CD4-positive, alpha-beta T cell treated with Interleukin-6 at 100 ng/mL for 8 hours (primary cell): ENCODE data around the gene GPR148.
"Not testable (repeated sequence)": the region's sequence is repeated elsewhere in the genome, so short reads cannot be mapped to it uniquely, and the experiment has no call there.

Source experiments
- DNase-seq: peaks from one replicate; pipeline ENCODE4 v3.0.0-alpha.2; 2020; ENCODE audit warnings: mixed read lengths, low spot score

The GPR148 gene, protein sequence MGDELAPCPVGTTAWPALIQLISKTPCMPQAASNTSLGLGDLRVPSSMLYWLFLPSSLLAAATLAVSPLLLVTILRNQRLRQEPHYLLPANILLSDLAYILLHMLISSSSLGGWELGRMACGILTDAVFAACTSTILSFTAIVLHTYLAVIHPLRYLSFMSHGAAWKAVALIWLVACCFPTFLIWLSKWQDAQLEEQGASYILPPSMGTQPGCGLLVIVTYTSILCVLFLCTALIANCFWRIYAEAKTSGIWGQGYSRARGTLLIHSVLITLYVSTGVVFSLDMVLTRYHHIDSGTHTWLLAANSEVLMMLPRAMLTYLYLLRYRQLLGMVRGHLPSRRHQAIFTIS

DNA sequence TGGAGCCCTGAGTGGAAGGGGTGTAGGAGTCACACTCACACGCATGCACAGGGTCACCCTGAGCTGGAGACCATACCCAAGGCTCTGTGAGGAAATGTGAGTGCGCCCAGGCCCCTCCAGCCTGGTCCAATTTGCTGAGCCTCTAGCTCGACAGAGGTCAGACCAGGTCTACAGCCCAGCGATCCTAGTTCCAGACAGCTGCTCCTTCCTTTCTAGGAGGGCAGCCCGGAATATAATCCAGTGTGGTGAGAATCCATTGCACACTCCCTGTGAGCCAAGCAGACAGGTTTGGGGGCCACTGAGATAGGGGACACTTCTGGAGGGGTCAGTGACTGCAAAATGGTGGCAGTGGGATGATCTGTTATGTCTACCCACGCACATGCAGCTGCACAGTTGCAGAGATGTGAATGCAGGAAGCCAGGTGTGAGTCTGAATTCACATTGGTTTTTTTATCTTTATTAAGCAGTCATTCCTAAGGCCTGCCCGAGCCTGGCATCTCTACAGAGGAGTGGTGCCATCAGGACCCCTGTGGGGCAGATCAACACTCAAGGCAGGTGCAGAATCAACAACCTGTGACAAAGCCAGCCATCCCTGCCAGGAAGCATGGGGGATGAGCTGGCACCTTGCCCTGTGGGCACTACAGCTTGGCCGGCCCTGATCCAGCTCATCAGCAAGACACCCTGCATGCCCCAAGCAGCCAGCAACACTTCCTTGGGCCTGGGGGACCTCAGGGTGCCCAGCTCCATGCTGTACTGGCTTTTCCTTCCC is at the start of gene GPR148:
GPR148 (plus strand) TSS at position 522 of the 768 bp plus-strand sequence; CDS start at position 604, 82 bp downstream.
- DNase-seq = no peak

DNA sequence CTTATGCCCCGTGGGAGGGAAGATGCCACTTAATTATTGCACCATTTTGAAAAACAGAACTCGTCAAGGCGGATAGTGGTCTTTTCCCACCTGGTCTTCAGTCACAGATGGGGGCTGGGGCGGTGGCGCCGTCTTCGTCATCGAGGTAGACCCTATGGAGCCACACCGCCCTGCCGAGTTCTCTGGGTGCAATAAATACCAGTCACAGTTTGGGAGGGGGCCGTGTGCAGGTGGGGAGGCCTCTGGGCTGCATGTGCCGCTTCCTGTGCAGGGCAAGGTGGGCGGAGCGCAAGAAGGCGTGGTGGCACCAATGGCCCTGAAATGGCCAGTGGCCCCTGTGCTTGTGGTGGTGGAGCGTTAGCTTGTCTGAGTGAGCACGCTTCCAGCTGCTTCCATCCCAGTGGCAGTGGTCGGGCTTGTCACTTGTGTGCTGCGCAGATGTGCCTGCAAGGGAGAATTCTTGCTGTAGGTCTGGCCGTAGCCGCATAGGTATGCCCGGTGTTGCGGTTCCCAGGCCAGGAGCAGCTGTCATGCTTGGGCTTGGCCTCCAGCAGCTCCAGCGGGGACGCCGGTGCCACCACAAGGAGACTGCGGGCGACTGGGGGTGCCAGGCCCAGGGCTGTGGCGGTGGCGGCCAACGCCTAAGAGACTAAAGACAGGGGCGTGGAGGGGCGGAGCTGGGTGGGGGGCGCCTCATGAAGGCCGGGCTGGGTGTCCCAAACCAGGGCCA is 36.7 kb upstream of the GPR148 start:
- not testable (repeated sequence) for DNase-seq

DNA sequence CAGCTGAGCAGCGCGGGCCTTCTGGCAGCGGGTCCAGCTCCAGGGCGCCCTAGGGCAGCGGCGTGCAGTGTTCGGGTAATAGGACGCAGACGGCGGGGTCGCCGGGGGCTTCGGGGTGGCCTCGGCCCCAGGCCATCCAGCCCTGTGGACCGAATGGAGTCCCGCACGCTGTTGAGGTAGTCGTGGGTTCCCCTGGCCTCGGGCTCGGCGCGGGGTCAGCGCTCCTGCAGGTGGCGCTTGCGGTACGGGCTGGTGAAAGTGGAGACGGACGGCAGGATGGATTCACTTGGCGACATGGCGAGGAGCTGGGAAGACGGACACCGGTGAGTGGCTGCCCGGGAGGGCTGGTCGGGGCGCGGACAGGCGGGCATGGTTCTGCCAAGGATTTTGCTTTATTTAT is 35.4 kb upstream of the GPR148 start:
- peak; percentile 0 for DNase-seq

DNA sequence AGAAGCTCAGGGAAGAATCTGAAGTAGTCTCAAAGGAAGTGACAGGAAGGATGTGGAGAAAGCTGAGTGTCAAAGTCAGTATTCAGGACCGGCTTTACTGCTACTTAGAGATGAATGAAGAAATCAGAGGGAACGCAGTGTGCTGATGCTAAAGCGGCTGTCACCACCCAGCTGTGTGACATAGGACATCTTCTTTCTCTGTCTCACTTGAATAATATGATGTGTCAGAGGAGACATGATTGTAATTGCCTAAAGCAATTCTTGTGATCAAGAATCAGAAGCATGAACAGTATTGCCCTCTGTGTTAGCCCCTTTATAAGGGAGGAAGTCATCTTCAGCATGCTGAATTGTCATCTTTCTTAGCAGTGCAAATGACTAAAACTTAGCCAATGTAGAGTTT is 25.6 kb upstream of the GPR148 start:
- not testable (repeated sequence) for DNase-seq

DNA sequence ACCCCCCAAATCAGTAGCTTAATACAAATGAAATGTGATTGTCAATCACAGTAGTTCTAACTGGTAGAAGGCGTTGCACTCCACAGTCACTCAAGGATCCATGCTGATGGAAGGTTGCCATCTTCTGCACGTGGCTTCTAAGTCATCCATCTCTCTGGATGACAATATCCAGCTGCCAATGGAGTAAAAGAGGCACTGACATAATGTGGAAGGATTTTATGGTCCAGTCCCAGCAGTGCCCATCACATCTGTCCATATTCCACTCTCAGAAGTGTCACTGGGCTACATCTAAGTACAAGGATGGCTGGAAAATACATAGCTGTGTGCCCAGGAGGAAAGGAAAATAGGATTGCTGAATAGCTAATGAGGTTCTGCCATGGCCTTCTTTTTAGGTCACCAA is 14.1 kb upstream of the GPR148 start:
- not testable (repeated sequence) for DNase-seq

DNA sequence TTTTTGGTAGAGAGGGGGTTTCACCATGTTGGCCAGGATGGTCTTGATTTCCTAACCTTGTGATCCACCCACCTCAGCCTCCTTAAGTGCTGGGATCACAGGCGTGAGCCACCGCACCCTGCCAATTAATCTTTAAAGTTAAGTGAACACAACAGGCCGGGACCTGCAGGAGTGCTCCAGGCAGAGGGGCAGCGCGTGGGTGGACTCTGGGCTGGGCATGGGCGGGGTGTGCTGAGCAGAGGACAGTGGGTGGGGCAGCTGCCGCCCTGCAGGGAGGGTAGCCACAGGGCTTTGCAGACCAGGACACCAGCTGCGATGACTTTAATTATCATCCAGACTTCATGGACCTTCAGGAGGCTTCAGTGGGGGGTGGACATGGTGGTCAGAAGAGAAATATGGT is 8.8 kb upstream of the GPR148 start:
- DNase-seq = no peak

DNA sequence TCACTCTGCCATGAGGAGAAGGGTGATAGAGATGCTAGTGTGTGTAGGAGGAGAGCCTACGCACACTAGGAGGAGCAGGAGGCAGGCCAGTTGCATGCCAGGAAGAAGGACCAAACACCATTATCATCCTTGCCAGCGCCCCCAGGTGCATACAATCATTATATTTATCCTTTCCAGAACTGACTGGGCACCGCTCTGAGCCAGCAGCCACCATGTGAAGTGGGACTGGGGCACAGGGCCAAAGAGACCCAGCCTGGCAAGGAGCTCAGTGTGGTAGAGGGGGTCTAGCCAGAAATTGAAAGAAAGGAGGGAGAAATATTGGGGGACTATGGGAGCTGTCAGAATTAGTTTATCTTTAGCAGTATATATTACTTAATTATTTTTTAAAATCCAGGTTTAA is 8.3 kb upstream of the GPR148 start:
- no peak for DNase-seq

DNA sequence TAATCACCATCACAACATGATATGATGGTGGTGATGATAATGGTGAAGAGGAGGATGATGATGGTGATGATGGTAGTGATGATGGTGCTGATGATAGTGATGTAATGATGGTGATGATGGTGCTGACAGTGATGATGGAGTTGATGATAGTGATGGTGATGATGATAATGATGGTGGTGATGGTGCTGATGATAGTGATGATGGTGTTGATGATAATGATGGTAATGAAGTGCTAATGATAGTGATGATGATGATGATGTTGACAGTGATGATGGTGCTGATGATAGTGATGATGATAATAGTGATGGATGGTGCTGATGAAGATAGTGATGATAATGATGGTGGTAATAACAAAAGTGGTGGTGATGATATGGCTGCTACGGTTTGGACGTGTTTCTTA is 4.4 kb upstream of the GPR148 start:
- no peak for DNase-seq

DNA sequence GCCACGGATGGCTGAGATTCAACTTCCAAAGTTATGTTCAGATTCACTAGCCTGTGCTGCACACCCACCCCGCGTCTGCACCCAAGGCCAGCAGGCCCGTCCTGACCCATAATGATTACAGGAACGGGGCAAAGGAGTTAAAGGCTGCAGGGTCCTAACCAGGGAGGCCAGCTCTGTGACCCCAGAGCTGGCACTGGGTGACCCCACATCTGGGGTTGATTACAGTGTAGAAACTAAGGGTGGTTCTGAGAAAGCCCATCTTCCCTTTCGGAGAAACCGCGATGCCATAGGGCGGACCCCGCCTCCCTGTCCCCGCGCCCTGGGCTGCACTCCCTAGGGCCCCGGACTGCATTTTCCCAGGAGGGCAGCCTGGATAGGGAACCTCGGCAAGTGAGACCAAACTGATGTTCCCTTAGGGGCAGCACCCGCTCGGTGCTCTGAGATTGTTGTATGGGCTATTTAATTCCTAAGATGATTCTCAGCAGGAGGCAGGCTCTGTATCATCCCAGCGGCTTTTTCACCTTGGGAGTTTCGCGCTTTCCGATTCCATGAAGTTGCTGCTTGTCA is 2.2 kb upstream of the GPR148 start:
- no peak for DNase-seq

DNA sequence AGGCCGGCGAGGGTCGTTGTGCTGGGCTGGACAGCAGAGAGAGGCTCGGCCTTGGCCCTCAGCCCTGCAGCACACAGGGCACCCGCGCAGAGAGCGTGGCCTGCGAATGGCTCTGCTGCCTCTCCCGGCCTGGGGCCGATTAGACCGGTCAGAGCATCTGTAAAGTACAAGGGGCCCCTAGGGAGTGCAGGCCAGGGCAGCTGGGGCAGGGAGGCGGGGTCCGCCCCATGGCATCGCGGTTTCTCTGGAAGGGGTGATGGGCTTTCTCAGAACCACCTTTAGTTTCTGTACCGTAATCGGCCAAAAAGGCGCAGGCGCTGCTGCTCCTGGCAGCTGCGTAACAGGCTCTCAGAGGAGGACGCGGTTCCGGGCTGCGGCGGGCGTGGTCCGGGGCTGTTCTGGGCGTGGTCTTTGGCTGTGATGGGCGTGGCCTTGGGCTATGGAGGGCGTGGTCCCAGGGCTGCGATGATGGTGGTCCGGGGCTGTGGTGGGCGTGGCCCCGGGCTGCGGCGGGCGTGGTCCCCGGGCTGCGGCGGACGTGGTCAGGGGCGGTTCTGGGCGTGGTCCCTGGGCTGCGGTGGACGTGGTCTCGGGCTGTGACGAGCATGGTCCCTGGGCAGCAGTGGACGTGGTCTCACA is 1.5 kb upstream of the GPR148 start:
- peak; percentile 85 for DNase-seq

DNA sequence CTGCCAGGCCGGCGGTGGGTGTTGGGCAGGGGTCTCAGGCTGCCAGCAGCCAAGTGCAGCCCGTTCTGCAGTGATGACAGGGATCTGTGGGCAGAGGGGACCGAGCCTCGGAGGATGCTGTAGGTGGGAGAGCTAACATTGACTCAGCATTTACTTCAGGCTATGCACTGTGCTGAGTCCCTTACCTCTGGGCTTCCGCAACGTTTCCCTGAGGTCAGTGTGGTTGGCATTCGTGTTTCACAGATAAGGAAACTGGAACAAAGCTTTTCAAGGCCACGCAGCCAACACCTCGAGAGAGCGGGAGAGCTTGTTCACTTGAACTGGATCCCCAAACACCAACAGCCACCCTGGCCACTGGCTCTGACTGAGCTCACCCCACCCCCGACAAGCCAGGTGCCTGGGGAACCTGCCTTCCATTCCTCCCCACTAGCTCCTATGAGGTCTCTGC is 839 bp upstream of the GPR148 start:
- DNase-seq = peak; percentile 25

DNA sequence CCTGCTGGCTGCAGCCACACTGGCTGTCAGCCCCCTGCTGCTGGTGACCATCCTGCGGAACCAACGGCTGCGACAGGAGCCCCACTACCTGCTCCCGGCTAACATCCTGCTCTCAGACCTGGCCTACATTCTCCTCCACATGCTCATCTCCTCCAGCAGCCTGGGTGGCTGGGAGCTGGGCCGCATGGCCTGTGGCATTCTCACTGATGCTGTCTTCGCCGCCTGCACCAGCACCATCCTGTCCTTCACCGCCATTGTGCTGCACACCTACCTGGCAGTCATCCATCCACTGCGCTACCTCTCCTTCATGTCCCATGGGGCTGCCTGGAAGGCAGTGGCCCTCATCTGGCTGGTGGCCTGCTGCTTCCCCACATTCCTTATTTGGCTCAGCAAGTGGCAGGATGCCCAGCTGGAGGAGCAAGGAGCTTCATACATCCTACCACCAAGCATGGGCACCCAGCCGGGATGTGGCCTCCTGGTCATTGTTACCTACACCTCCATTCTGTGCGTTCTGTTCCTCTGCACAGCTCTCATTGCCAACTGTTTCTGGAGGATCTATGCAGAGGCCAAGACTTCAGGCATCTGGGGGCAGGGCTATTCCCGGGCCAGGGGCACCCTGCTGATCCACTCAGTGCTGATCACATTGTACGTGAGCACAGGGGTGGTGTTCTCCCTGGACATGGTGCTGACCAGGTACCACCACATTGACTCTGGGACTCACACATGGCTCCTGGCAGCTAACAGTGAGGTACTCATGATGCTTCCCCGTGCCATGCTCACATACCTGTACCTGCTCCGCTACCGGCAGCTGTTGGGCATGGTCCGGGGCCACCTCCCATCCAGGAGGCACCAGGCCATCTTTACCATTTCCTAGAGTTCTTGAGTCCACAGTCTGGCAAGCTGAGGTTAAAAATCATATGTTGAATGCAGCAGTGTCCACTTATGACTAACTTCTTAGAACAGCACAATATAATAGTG is 741 bp downstream of the GPR148 start:
- DNase-seq = no peak

DNA sequence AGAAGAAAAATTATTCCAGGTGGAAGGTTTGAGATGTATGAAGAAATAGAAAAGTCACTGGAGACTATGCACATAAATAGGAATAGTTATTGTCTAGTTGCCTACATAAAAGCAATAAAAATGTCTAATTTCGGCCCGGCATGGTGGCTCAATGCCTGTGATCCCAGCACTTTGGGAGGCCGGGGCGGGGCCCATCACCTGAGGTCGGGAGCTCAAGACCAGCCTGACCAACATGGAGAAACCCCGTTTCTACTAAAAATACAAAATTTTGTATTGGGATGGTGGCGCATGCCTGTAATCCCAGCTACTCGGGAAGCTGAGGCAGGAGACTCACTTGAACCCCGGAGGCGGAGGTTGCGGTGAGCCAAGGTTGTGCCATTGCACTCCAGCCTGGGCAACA is 3.4 kb downstream of the GPR148 start:
- DNase-seq = not testable (repeated sequence)

DNA sequence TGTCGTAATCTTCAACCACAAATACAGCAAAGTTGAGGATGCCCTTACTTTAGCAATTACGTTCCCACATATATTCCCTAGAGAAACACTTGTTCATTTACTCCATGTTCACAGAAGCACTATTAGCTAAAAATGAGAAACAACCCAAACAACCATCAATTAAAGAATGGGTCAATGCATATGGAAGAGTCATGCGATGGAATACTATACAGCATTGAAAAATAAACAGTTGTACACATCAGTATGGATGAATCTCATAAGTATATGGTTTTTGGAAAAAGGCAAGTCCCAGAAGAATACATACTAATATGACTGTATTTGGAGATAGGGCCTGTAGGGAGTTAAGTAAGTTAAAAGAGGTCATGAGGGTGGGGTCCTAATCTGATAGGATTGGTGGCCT is 6.3 kb downstream of the GPR148 start:
- no peak for DNase-seq

DNA sequence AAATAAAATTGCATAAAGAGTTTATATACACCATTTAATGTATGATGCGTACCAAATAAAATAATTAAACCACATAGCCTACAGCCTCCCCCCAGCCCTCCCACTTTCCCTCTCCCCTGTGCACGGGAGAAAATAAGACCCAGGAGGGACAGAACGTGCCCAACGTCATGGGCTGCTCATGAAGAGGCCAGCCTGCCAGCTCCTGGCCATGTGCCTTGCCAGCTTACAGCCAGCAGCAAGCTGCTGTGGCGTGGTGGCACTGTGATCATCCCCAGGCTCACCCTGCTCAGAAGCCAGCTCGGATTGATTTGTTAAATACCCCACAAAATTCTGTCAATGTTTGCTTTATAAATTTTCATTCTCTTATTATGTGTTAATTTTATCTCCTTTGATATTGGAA is 7.6 kb downstream of the GPR148 start:
- no peak for DNase-seq

DNA sequence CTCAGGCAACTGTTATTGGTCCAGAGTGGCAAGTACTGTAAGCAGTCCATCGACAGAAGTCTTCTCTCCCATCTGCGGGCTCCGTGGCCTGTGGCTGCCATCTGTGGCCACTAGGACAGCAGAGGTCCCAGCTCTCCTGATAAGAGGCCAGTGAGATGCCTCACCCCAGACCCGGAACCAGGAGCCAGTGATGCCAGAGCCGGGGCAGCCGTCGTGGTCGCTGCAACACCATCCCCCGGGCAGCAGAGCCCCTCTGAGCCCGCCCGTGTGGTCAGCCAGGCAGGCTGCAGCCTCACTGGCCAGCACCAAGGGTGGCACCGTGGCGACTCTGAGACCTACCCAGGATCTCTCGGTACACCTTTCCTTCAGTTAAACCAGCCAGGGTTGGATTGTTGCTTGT is 8.7 kb downstream of the GPR148 start:
- no peak for DNase-seq

DNA sequence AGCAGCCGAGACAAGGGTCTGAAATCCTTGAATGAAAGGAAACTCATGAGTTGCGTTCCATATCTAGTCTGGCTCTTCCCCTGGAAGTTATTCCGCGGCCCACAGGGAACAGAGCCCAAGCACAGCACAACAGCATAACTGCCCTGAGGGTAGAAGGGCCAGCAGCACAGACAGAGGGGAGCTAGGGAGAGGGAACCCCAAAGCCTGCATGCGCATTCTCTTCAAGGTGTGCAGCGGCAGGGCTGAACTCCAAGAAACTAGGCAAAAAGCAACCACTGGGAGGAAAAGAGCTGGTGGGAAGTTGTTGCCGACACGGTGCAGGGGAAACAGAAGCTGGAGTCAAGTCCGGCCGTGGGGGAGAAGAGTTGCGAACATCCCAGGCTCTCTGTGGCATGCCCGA is 11.8 kb downstream of the GPR148 start:
- no peak for DNase-seq

DNA sequence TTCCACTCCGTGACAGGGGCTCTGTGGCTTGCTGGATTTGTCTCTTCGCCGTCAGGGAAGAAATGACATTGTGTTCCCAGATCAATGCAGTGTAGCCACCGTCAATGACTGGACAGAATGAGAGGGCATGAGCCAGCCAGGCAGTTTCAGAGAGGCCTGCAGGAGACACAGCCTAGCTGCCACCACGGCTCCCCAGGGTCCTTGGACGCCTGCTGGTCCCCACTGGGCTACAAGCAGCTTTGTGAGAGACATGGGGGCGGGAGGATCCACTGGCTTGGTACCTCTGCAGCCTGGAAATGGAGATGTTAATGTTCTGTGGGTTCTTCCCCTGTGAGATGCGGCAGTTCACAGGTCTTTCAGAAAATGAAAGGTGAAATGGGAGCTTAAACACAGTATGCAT is 14.4 kb downstream of the GPR148 start:
- no peak for DNase-seq

DNA sequence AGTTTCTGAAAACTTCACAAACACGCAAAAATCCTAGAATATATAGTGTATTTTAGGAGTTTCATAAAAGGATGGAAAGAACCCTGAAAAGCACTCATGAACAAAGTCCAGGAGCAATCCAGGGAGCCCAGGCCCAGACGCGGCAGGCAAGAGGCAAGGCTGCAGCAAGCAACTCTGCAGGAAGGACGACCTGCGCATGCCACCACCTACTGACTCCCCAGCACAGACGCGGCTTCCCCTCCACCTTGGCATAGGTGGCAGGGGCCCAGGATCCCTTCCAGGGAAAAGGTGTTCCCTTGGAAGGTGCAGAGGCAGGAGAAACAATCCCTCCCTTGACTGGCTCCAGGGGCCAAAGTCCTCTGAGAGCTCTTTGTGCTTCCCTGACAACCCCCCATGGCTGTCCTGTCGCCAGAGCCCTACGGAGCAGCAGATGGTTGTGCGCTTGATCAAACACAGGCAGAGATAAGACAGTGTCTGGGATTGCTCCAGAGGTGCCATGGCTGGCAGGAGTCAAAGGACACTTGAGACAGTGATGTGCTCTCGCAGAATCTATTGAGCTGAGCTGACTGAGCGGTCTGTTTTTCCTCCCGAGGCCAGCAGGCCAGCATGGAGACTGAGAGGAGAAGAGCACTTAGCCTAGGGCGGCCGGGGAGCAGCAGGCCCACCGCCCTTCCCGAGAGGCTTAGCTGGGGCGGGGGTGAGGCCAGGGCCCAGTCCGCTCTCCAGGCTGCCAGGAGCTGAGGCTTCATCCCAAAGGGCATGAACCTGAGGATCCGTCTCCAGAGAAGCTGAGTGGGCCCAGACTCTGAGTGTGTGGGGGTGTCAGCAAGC is 15.6 kb downstream of the GPR148 start:
- DNase-seq = no peak

DNA sequence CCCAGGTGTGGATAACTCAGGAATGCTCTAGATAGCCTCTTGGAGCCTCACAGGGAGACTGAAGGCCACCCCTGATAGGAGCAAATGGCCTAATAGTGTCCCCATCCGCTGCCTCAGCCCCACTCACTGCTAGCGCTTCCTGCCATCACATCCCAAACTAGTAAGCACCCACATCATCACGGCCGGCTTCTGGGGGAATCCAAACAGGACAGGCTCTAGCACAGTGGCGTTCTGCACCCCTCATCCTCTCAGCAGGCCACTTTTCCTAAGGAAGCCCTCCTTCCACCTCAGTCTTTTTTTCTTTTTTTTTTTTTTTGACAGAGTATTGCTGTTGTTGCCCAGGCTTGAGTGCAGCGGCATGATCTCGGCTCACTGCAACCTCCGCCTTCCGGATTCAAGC is 20.2 kb downstream of the GPR148 start:
- DNase-seq = no peak
